Kidney glomerular epithelial cell (primary cell): ENCODE results near the gene CACNA1D.

ENCODE experiments used
- DNase-seq: peaks from one replicate; lab custom pipeline; 2025; lab: John Stamatoyannopoulos, UW

CACNA1D gene

GRCh38 chr3:53577506-53577905 lies 83.1 kb downstream of the CACNA1D start:
- no peak for DNase-seq

DNA sequence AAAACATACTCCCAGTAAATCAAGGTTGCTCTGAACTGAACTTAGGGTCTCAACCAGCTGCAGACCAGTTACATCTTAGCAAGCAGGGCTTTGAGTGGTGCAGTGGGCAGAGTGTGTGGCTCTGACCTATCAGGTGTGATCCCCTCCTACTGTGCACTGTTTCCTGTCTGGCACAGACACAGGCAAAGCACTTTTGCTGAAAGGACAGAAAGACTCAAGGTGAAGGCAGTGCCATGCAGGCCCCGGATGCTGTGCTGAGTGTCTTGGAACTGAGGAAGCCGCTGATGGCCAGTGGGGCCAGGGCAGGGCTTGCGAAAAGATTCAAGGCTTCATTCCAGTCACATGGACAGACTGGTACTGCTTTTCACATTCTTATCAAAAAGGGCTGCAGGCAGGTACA lies 85.2 kb downstream of the CACNA1D start:
- no peak for DNase-seq

DNA sequence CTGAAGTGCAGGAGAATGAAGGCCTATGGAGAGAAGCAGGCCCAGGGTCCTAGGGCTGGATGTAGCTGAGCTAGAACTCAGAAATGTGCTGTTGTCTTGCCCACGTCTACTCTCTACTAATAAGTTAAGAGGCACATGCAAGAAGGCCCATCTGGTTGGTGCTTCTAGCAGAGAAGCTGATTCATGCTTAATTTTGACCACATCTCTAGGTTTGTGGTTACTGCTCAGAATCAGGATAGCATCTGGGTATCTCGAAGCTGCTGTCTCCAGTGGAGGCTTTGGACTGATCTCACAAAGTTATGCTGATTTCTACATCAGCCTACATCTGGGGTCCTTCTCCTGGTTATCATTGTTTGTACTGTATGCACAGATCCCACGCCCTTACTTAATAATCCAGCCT lies 87.3 kb downstream of the CACNA1D start:
- no peak for DNase-seq

DNA sequence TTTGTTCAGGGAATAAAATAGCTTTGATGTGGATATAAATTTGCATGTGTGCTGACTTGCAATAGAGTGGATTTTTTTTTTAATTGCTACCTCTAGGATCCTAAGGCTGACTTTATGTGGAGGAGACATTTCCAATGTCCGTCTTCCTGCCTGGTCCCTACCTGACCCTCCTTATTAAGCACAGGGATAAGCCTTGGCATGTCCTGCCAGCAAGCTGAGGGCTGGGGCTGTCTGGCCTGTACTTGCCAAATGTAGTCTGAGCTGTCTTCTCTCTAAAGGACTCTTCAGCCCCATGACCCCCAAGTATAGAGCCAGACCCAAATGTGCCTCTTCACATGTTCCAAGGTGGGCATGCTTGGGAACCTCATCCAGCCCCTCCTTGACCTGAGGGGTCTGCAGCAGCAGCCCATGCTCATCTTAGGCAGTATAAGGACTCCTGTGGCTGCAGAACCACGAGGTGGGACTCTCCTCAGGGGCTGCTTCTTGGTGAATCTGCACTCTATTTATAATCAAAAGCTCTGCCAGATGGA lies 88.8 kb downstream of the CACNA1D start:
- no peak for DNase-seq

GRCh38 chr3:53585049-53585448 lies 90.6 kb downstream of the CACNA1D start:
- no peak for DNase-seq

DNA sequence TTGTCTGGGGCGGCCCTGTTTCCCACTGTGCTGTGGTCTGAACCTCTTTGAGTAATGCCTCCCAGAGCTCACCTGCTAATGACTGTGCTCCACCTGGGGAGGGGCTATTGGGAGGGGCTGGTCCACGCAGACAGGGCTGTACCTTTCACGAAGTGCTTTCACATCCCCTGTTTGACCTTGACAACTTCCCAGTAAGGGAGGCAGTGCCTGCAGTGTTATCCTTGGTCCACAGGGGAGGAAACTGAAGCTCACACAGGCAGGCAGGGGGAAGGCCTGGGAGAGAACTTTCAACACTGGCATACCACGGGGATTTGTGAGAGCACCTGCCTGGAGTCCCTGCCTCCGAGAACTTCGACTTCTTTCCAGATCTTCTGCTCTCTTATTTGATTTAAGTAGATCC lies 91.2 kb downstream of the CACNA1D start:
- DNase-seq = no peak

DNA sequence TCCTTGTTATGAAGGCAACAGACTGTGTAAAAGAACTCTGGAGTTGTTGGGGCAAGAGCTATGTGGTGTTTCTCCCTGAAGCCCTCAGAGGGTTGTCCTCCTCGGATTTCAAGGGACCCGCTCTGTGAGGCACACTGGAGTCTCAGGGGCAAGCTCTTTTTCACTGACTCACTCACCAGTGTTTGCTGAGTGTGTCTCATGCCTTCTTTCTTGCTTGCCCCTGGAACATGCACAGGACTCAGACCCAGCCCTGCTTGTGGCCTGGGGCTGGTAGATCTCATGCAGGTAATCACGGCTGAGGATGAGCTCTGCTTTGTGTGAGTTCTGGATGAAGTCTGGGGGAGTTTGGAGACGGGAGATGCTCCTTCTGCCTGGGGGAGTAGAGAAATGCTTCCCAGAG lies 93.7 kb downstream of the CACNA1D start:
- DNase-seq = no peak

DNA sequence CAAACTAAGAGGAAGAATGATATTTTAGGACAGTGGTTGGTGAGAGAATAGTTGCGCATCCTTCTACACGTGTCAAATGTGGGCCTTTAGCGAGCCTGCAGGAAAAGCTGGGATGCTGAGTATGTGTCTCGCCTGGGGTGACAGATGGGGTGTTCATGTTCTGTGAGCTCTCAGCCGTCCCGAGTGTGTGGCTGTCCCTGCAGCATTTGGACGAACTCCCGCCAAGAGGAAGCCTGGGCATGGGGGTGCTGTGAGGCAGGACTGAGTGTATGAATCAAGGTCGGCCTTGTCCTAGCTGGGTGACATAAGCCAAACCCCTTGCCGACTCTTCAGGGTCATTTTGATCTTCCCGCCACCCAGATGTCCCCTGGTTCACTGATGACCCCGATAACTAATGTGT lies 94.8 kb downstream of the CACNA1D start:
- DNase-seq = no peak

GRCh38 chr3:53589806-53590205 lies 95.4 kb downstream of the CACNA1D start:
- DNase-seq = no peak

- no peak for DNase-seq
Observed at GRCh38 chr3:53590606-53591005, 96.2 kb downstream of the CACNA1D start.

- DNase-seq = no peak
Observed at GRCh38 chr3:53591646-53592045, 97.2 kb downstream of the CACNA1D start.

DNA sequence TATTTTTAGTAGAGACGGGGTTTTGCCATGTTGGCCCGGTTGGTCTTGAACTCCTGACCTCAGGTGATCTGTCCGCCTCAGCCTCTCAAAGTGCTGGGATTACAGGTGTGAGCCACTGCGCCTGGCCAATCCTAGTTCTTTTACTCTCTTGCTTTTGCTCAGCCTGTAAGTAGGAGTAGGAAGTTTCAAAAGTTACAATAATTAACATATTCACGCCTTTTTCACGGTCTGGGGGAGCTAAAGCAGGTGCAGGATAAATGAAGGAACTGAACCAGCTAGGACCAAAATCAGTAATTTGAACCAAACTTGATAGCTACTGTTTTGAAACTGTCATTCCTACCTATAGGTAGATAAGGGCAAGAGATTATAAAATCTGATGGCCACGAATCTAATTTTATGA lies 98.5 kb downstream of the CACNA1D start:
- DNase-seq = no peak

DNA sequence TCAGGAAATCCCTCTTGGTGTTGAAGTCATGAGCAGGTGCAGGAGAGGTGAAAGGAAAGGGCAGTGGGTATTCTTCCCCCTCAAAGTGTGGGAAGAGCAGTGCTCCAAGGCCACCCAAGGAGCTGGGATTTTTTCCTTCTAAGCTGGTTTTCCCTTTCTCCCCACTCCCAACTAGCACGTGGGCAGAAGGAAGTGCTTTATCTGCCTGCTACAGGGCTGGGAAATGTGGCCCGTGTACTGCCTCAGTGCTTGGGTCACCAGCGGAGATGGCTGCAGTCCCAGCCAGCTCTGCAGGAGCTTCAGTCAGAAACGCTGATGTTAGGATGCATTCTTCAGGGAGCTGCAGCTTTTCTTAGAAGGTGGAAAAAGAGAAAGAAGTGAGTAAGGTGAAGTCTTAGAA lies 99.2 kb downstream of the CACNA1D start:
- no peak for DNase-seq

GRCh38 chr3:53594276-53594675 lies 99.9 kb downstream of the CACNA1D start:
- no peak for DNase-seq

GRCh38 chr3:53595660-53596059 lies 101.2 kb downstream of the CACNA1D start:
- no peak for DNase-seq

DNA sequence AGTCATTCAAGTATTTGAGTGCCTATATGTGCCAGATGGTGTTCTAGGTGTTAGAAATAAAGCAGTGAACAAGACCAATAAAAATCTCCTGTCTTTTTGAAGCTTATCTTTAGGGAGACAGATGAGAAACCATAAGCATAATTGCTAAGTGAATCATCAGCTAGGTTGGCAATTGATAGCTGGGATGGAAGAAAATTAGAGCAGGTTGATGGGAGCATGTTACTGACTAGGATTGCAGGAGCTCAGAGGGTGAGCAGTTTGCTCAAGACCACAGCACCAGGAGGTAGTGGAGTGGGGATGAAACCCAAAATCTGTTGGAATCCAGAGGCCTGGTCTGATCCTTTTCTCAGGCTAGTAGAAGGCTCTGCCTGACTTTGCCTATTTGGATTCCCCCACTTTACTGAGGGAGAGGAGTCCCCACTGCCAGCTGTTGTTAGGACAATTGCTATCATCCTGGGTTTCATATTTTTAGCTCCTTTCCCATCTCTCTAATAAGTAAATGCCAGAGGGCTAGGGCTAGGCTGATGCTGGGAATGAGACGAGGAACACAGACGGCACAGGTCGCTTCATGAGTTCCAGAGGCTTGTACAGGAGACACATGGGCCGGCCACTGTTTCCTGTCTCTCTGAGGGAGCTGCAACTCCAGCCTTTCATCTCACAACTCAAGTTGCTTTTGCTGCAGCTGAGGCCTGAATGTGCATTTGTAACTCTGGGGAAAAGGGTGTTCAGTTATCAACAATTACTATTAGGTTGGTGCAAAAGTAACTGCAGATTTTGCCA lies 102.9 kb downstream of the CACNA1D start:
- DNase-seq = peak; percentile 31

- DNase-seq = no peak
Observed at GRCh38 chr3:53599771-53600170, 105.4 kb downstream of the CACNA1D start.

DNA sequence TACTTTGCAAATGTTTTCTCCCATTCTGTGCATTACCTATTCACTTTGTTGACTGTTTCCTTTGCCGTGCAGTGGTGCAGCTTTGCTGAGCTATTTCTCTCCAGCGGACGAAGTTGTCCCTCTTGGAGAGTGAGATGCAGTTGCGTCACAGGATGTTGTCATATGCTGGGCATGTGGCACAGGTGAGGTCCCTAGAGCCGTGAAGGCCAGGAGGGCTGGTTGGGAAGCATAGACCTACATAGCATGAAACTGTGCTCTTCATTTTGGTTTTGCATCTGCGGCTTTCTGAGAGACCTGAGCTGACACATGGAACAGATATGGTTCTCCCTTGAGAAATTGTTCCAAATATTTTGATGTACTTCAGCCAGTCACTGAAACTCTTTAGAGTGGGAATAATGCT lies 108.5 kb downstream of the CACNA1D start:
- no peak for DNase-seq

- no peak for DNase-seq
Observed at GRCh38 chr3:53604232-53604631, 109.8 kb downstream of the CACNA1D start.

GRCh38 chr3:53606793-53607192 lies 112.4 kb downstream of the CACNA1D start:
- no peak for DNase-seq

DNA sequence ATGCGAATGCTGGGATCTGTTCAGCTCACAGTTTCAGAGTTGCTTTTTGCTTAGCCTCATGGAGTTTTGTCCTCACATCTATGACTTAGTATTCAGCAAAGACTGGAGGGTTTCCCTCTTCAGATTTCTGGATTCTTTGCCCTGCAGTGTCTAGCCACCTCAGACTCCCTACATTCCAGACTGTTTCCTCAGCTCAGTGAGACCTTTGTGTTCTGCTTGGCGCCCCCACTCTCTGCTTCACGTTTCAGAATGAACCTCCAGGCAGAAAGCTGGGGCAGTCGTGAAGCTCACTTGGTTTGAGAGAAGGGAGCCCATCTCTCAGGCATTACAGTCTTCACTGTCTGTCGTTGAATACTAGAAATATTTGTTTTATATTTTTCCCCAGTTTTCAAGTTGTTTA lies 118.1 kb downstream of the CACNA1D start:
- no peak for DNase-seq

DNA sequence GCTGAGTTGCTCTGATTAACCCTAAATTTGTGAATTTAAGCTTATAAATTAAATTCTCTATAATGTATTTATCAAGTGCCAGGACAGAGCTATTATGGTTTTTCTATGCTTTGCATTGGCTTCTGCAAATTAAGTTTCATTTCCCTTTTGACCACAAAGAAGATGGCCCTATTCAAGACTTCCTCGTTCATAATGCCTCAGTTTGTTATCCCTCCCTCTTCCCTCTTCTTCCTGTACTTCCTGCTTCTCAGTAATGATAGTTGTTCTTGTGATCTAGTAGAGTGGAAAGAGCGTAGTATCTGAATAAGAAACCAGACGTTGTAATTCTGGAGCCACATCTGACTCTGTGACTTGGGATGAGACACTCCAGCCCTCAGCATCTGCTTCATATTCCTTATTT lies 118.7 kb downstream of the CACNA1D start:
- no peak for DNase-seq

- DNase-seq = no peak
Observed at GRCh38 chr3:53614307-53614706, 119.9 kb downstream of the CACNA1D start.

GRCh38 chr3:53616321-53616720 lies 121.9 kb downstream of the CACNA1D start:
- DNase-seq = no peak
